GM20431 (cell line): ENCODE measurements around the gene CLP1.

ENCODE experiments used
- in situ Hi-C: fragments of 300-500 bp; cut with MseI, MboI; formaldehyde crosslinking; loops from one replicate; pipeline ENCODE4 v1.15.0; 2020; ENCODE audit warnings: low sequenced_read_pairs; ENCODE audit not compliant: unreplicated experiment

Gene CLP1

DNA sequence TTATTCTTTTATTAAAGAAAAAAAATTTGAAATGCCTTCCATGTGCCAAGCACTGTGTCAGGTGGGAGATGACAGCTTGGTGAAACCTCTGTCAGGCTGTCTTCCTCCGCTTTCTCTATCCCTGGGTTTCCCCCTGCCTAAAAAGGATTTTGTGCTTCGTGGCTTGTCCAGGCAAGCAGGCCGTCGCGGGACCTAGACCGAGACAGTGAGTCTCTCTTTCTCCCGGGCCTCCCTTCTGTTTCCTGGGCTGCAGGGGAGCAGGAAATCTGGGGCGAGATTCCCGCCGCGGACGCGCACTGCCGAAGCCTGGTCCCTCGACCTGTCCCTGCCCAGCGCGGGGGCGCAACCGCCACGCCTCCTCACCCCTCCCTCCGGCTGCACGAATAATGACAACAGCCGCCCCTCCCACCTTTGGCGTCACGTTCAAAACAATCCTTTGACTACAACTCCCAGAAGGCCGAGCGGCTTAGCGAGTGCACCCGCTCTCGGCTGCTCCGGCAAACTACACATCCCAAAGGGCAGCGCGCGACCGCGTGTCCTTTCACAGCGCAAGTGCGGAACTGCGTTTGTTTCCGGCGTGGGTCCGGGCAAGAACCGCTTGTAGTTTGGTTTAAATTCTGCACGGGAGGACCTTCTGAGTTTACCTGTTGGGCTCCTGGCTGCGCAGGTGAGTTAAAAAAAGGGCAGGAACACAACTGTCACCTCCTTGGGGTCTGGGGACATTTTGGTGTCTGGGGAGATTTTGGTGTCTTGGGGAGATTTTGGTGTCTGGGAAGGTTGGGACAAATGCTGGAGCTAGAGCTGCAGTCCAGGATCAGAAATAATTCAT lies at the start of gene CLP1:
Gene CLP1 (plus strand): TSS at position 569 of the 829 bp plus-strand sequence. CDS start 1,715 bp downstream, outside the sequence.
- in situ Hi-C loops, result loop anchor here (25.0 kb wide), 1 partner anchor 320 kb away; the partner anchor contains the start of genes P2RX3 and SSRP1

DNA sequence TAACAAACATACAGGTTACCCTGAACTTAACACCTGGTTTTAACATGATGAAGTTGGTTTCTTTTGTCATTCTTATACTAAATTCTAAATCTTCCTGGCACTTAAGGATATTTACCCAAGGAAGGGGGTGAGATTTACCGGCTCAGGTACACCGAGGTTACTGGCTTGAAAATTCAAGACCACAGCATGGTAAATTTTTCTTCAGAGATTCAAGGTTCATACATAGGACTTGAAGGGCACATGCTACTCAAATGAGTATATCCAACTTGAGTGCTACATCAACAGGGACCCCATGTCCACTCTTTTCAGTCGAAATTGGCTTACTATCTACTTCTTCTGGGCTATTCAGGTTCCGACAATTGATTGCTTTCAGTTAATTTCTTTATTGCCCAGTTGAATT lies 47.4 kb upstream of the CLP1 start:
- in situ Hi-C loops, result no loop called here

DNA sequence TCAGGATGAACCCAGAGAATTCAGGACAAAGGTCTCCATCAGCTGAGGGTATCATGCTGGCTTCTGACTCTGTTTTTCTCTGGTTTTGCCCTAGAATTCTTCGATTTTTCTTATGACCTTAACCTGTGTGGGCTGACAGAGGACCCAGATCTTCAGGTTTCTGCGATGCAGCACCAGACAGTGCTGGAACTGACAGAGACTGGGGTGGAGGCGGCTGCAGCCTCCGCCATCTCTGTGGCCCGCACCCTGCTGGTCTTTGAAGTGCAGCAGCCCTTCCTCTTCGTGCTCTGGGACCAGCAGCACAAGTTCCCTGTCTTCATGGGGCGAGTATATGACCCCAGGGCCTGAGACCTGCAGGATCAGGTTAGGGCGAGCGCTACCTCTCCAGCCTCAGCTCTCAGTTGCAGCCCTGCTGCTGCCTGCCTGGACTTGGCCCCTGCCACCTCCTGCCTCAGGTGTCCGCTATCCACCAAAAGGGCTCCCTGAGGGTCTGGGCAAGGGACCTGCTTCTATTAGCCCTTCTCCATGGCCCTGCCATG lies 43.3 kb upstream of the CLP1 start:
- in situ Hi-C loops, result no loop called here

DNA sequence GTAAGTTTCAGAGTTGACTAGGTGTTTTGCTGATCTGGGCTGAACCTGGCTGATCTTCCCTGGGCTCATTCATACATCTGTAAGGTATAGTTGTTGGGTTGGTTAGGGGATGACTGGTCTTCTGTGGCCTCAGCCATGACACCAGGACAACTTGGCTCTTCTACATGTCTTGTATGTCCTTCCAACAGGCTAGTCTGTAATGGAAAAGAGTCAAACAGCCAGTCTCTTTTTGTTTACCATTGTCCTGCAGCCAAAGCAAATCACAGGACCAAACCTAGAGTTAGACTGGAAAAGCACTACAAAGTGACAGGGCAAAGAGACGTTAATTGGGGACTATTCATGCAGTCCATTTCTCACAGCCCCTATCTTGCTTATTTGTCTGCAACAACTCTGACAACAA lies 42.3 kb upstream of the CLP1 start:
- in situ Hi-C loops, result no loop called here

DNA sequence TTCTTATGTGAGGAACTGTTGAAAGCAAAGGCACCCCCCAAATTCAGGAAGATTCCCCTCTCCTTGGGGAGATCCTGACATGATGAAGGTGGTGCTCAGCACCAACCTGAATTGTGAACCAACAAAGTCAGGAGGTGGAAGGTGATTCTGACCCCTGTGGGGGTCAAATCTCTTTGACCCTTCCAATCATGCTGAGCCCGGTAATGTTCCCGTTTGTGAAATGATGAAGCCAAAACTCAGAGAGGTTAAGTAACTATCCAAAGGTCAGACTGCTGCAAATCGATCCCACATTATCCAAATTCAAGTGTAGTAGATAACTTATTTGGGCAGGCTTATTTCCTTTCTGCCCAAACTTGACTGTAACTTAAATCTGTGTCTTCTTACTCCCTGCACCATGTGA lies 41.0 kb upstream of the CLP1 start:
- in situ Hi-C loops, result no loop called here

DNA sequence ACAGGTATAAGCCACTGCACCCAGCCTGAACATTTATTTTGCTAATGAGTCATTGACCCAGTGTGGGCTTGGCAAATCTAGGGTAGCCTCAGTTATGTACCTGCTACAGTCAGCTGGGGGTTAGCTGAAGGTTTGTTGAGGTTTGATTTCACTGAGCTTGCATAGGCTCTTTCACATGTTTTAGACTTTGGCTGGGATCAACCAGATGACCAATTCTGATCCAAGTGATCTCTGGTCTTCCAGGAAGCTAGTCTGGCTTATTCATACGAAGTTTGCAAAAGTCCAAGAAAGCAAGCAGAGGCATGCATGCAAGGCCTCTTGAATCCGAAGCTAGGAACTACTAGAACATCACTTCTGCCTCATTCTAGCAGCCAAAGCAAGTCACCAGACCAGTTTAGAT lies 39.1 kb upstream of the CLP1 start:
- in situ Hi-C loops, result no loop called here

DNA sequence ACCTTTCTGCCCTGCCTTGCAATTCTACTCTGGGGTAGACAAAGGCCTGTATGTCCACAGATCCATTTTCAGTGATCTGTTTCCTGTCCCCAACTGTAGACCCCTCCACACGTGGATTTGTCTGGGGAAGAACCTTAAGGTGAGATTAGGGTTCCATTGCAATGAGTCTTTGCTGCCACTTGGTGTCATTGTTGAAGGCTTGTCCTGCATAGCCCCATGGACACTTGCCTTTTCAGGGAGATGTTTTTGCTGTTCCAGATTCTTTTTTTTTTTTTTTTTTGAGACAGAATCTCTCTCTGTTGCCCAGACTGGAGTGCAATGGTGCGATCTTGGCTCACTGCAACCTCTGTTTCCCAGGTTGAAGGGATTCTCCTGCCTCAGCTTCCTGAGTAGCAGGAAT lies 38.2 kb upstream of the CLP1 start:
- in situ Hi-C loops, result no loop called here

DNA sequence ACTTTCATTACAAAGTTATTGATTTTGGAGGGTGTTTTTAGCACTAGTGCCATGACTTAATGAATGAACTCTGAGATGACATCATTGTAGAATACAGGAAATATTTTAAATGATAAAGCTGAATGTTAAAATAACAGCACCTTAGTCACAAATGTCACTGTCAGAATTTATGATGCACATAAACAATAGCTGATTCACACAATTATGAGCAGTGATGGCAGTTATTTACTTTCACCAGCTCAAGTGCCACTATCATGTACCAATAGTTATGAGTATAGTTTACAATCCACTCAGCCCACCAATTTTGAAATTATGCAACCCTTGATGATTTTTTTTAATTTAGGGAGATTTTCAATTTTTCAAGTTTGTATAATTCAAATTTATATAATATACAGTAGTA lies 37.1 kb upstream of the CLP1 start:
- in situ Hi-C loops, result no loop called here

DNA sequence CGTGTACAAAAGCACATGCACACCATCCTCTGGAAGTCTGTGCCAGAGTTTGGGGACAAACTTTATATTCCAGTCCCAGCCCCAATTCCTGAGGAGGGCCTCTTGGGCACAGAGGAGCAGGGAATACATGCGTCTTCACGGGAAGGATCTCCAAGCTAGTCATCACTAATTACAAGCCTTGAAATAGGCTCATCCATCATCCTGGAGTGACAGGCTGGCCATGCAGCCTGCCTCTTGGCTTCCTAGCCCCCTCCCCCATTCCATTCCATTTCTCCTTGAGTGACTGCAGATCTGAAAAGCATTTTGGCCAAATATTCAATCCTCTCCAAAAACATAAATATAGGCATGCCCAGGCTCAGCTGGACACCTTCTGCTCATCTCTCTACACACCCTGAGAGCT lies 35.3 kb upstream of the CLP1 start:
- in situ Hi-C loops, result no loop called here

DNA sequence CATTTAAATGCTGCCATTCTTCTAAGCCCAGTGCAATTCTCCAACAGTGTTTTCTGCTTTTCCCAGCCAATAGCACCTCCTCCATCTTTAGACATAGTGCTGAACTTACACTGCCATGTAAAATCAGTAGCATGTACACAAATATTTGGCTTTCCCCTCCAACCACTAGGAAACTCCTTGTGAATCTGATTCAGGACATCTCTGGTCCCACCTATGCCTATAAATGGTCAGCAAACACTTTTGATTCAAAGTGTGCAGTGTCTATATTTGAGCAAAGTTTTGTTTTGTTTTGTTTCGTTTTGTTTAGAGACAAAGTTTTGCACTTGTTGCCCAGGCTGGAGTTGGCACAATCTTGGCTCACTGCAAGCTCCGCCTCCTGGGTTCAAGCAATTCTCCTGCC lies 32.7 kb upstream of the CLP1 start:
- in situ Hi-C loops, result no loop called here

DNA sequence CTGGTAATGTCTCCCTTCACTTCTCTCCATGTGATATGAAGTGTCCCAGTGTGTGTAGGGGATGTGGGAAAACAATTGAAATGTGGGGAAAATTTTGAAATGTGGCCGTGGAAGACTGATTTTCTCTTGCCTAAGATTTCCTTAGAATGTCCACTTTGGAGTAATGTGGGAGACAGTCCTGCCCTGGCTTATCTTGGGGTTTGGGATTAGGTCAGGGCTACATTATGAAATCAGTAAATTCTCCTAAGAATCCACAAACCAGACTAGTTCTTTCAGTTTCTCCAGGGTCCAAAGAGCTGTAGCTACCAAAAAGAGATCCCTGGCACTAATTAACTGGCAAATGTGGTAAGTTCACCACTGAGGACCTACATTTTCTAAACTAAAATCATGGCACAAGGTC lies 30.7 kb upstream of the CLP1 start:
- in situ Hi-C loops, result no loop called here

DNA sequence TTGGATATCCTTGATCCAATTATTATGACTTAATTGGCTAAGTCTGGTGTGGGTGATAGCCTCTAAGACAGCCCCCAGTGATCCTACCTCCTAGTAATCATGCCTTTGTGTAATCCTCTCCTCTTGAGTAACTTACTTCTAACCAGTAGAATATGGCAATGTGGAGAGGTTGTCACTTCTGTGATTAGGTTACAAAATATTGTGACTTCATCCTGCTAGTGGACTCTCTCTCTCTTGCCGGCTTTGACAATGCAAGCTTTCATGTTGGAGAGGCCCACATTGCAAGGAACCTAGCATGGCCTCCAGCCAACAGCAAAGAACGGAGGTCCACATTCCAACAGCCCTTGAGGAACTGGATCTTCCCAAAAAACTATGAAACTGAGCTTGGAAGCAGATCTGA lies 27.4 kb upstream of the CLP1 start:
- in situ Hi-C loops, result loop anchor here (10.0 kb wide), 1 partner anchor 55 kb away; no protein-coding TSS in a partner anchor

DNA sequence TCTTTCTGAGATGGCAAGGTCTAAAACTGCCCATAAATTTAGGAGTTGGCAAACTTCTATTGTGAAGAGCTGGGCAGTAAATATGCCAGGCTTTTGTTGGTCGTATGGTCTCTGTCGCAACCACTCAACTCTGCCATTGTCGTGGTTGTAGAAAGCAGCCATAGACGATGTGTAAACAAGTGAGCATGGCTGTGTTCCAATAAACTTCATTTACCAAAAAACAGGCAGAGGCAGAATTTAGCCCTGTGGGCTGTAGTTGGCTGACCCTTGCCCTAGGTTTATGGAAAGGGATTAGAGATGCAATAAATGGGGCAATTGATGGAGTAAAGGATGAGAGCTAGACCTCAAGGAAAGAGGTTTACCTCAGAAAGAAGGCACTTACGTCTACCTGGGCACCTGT lies 25.4 kb upstream of the CLP1 start:
- in situ Hi-C loops, result loop anchor here (10.0 kb wide), 1 partner anchor 57 kb away; no protein-coding TSS in a partner anchor

DNA sequence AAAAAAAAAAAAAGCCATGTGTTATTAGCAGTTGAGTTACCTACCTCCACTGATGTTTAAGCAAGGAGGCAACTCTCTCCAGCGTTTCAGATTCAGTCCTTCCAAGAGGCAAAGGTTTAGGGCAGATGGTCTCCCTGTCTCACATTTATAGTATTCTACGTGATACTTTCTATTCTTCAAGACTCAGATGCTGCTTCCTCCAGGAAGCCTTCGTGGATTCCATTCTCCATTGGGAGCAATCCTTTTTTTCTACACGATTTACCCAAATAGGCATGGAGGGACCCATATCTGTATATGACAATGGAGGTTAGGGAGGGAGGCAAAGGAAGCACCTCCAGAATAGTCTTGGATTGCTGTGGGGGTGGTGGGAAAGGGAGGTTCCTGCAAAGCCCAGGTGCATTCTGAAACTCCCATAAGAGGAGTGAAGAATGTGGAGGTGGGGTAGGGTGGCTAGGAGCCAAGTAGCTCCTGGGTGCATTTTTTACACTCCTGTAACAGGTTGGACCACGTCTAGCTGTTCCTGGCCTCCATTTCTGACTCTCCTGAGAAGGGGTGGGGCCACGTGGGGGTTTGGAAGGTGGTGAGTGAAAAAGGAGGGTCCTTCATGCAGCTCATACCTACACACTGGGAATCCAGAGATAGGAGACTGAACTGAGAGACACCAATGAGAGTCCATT lies 24.0 kb upstream of the CLP1 start:
- in situ Hi-C loops, result loop anchor here (10.0 kb wide), 1 partner anchor 59 kb away; no protein-coding TSS in a partner anchor

DNA sequence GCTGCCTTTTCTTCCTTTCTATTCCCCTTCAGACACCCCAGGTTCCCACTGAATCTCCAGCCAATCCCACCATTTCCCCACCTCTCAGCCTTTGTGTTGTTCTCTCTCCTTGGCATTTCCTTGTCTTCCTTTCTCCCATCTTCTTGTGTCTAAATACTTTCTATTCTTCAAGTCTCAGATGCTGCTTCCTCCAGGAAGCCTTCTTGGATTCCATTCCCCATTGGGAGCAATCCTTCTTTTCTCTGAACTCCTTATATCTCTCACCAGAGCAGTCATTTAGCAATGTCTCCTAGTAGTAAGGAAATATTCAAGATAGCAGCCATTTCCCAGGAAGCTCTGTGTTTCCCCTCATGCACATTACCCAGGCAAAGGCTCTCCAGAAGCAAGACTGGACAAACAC lies 23.3 kb upstream of the CLP1 start:
- in situ Hi-C loops, result loop anchor here (10.0 kb wide), 1 partner anchor 60 kb away; no protein-coding TSS in a partner anchor

DNA sequence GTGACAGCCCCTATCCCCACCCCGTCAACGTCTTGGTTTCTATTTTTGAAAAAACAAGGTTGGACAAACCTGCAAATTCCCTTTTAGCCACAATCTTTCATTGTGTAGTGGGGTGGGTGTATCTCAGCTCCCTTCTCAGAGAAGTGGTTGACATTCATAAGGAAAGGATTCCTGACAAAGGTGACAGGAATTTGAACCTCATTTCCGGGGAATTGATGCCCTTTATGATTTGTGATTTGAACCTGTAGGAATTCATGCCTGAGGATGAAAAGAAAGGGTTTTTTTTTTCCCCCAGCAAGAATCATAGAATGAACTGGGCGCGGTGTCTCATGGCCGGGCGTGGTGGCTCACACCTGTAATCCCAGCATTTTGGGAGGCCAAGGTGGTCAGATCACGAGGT lies 22.3 kb upstream of the CLP1 start:
- in situ Hi-C loops, result loop anchor here (10.0 kb wide), 1 partner anchor 60 kb away; no protein-coding TSS in a partner anchor

DNA sequence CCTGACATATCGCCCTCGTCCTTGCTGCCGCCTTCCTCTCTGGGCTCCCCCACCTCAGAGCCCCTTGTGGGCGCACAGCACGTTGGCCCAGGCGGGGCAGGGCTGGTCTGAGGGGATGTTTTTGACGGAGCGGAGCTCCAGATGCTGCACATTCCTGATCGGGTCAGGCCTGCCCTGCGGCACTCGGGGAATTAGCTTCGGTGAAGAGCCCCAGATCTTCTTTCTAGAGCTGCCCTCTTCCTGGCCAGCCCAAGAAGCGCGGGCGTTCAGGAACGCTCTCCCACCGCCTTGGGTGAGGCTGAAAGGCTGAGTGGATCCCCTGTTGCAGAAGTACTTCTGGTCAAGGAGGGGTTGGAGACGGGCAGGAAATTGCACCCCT lies 19.9 kb upstream of the CLP1 start:
- in situ Hi-C loops, result loop anchor here (10.0 kb wide), 1 partner anchor 63 kb away; no protein-coding TSS in a partner anchor

DNA sequence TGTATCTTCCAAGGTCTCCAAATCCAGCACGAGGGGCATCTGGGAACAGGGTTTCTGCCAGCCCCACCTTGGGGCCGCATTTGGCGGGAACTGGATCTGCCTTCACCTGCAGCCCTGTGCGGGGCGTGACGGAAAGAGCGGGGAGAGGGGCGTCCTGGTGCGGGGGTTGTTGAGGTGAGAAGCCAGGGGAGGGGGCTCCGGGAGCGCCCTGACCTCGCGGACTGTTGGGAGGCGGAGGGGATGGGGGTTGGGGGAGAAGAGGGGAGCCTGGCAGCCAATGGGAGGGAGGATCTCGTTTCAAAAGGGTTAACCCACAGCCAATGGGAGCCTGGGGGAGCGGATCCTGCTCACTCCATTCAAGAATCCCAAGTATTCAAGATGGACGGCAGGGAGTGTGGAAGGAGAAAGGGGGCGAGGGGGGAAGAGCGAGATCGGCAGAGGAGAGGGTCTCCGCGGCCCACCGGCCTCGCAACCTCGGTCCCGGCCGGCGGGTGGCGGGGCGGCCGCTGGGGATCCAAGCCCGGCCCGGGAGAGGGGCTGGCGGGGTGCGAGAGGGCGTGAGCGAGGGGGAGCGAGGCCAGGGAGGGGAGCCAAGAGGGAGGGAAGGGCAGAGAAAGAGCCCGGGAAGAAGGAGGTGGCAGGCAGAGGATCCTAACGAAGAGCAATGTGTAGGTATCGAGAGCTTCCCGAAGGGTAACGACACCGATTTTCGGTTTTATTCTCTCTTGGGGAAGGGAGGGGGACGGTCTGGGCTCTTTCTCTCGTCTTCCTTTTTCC lies 19.4 kb upstream of the CLP1 start:
- in situ Hi-C loops, result loop anchor here (10.0 kb wide), 1 partner anchor 63 kb away; no protein-coding TSS in a partner anchor

DNA sequence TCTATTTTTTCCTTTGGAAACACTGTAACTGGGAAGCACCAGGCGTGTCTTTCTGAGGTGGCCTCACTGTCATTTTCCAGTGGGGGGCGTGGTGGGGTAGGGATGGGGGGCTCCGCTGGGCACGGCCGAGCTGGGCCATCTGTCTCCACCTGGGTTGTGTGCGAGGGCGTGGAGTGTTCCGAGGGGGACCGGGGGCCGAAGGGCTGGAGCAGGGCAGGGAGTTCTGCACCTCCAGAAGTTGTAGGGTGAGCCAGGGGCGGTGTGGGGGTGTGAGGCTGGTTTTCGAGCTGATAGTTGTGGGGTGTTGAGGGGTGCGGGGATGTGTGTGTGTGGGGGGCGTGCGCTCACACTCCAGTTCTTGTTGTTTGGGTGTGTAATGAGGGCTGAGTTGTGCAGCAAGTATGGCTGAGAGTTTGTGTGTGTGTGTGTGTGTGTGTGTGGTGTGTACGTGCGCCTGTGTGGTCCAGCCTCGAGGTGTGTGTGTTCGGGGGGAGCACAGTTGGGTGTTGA lies 18.7 kb upstream of the CLP1 start:
- in situ Hi-C loops, result loop anchor here (10.0 kb wide), 1 partner anchor 64 kb away; no protein-coding TSS in a partner anchor
